HCT116 (cell line): ENCODE measurements around the gene LMX1A.

ENCODE experiments used
- CEBPB ChIP-seq: IDR thresholded peaks from 2 replicates; pipeline ENCODE4 v1.6.1; 2012; ENCODE audit warnings: low read depth
- SIN3A ChIP-seq: IDR thresholded peaks from 2 replicates; pipeline ENCODE4 v1.6.1; 2012; ENCODE audit warnings: low read depth

DNA sequence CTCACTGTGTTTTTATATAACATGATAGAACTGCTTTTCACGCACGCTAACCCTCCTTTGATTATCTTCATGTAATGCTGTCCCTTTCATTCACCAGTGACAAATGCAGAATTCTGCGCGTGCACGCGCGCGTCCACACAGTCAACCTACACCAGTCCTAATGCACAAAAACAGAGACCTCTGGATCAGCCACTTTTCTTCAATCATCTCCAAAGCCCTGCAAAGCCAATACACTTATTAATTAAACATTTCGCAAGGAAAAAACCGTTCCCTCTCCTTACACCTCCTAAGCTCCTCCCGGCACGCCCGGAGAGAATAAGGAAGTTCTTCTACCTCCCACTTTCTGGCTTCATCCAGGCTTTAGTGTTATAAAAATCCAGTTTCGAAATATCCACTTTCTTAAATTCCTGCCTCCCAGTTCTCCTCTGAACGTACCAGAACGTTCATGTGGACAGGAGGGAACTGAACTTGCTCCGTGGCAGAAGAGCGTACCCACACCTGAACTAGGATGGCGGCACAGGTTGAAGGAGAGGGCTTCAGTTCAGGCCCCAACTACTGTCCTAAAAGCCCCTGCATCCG lies 4.6 kb downstream of the LMX1A start:
- TF ChIP-seq CEBPB (no peak), SIN3A (no peak)
